Stimulated activated CD8-positive, alpha-beta memory T cell treated with anti-CD3 and anti-CD28 coated beads, Interleukin-15, amount 100 ng/mL, for 1 hour (primary cell): ENCODE results near the gene ERICH3.
"Not testable (repeated sequence)": the region's sequence is repeated elsewhere in the genome, so short reads cannot be mapped to it uniquely, and the experiment has no call there.

ENCODE experiments used
- DNase-seq: peaks from one replicate; pipeline ENCODE4 v3.0.0-alpha.2; 2020; ENCODE audit warnings: low read depth

The ERICH3 gene

DNA sequence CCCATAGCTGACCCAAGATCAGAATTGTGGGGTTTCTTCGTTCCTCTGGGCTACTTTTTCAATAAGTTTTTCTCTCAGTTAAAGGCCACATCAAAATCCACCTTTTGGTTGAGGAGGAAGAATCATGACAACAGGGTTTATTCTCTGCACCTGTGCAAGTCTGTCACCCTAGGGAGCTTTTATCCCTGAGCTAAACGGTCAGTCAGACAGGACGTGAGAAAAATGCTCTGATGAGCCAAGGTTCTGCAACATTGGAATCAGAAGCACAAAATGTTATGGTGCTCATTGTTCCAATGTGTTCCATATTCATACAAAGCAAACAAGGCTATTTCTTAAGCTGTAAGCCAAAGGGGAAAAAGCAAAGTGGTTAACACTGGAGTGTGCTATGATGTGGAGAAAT is 7.4 kb upstream of the ERICH3 start:
- DNase-seq, result no peak

DNA sequence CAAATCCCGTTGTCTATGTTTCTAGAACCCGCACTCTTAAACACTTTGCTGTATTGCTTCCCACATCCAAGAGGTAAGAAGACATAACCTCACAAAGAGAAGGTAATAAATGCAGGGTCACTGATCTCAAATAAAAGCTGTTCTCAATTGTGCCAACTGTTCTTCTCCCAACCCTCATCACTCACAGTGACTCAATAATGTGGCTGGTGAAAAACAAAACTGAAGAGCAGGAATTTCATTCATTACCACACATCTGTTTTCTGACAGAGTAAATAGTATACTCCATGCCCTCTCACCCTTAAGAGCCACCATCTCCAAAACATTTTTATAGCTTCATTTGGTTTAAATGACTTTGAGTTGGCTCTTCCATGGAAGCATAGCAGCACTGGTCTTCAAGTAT is 6.2 kb upstream of the ERICH3 start:
- DNase-seq, result no peak

DNA sequence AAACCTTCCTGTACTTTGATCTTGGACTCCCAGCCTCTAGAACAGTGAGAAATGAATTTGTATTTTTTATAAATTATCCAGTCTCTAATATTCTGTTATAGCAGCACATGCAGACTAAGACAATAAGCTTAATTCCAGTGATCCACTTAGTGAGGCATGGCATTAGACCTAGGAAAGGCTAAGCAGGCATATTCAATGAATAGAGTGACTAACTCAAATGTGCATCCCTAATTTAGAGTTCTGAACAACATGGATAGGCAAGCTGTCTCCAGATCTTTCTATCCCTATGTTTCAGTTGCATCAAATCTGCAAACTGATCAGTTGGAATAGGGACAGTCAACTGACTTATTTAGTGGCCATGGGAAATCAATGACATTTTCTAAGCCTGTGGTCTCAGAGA is 4.3 kb upstream of the ERICH3 start:
- DNase-seq, result no peak

DNA sequence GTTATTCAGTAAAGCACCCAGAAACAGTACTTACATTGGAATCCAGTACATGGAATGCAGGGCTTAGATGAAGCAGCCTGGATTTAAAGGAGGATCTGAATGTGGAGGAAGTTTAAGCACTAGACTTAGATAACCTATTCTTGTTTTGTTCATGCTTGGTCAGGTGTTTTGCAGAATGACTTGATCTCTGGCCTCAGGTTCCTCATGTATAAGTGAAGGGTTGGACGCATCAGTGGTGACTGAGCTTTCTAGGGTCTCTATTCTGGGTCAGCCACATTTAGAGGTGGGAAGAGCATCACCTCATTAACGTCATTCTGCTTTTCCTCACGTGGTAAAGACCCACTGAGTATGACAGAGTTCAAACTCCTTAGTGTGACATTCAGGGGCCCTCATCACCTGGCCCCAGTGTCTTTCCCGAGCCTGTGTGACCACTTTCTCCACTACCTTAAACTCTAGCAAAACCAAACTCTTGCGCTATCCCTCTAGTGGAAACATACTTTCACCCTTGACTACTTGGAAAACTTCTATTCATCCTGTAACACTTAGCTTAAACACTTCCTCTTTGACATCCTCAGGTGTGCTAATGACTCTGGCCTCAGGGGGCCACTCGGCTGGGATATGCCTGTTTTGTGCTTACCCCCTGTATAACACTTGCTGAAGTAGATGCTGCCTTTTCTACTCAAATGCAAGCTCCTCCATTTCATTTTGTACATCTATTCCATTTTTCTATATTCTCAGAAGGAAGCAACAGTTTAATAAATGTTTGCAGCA is 871 bp upstream of the ERICH3 start:
- no peak for DNase-seq

DNA sequence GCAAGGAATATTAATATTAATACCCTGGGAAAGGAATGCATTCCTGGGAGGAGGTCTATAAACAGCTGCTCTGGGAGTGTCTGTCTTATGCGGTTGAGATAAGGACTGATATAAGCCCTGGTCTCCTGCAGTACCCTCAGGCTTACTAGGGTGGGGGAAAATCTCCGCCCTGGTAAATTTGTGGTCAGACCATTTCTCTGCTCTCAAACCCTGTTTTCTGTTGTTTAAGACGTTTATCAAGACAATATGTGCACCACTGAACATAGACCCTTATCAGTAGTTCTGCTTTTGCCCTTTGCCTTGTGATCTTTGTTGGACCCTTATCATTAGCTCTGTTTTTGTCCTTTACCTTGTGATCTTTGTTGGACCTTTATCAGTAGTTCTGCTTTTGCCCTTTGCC is 2.7 kb downstream of the ERICH3 start:
- not testable (repeated sequence) for DNase-seq

DNA sequence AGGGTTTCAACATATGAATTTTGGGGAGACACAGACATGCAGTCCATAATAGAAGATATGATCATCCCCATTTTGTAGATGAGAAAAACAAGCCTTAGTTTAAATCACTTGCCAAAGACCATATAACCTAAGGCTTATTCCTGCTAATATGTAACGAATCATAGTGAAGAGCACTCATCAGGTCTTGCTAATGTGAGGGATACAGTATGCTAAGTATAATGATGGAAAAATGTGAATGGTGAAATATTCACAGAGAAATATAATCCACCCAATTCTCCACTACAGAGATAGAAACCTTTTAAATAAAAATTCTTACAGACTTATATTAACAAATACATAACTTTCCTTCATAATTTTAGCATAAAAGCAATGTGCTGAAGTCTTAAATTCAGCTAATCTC is 18.9 kb downstream of the ERICH3 start:
- no peak for DNase-seq

DNA sequence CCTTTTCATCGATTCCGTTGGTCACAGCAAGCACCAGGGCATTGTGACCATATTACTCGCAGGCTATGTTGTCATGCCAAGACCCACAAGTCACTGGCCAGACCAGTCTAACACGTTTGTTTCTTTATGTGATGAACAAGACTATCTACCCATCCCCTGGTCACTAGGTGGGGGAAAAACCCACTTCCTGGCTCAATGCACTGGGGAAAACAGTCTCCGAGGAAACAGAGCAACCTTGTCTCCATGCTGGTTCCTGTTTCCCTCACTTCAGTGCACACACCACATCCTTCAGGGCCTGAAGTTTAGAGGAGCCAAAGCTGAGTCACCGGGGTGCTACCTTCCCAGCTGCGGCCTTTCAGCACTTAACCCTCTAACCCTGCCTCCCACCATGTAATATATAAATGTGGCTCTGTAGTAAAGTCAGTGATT is 20.9 kb downstream of the ERICH3 start:
- no peak for DNase-seq

DNA sequence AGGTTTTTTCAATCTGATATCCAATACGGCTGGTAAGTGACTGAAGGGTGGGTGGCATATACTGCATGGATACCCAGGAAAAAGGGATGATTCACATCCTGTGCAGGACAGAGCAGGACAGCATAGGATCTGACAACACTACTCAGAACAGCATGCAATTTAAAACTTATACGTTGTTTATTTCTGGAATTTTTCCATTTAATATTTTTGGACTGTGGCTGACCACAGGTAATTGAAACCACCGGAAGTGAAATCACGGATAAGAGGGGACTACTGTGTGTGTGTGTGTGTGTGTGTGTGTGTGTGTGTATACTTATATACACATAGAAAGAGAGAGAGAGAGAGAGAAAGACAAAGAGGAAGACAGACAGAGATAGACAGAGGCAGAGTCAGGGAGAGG is 23.0 kb downstream of the ERICH3 start:
- no peak for DNase-seq

DNA sequence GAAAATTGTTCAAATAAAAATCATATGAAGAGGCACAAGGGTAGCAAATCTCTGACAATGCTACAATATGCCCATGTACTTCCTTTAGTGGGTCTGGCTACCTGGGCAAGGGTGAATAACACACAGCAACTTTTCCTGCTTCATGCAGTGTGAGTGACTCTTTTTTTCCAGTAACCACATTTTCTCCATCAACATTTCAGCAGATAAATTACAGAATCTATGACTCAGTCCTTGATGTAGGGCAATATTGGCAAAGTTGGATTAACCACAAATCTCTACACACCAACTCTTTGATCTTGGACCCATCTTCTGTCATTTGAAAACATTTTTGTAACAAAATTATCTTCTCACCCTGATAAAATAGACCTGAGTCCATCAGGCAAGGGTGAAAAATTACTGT is 31.7 kb downstream of the ERICH3 start:
- DNase-seq, result no peak

DNA sequence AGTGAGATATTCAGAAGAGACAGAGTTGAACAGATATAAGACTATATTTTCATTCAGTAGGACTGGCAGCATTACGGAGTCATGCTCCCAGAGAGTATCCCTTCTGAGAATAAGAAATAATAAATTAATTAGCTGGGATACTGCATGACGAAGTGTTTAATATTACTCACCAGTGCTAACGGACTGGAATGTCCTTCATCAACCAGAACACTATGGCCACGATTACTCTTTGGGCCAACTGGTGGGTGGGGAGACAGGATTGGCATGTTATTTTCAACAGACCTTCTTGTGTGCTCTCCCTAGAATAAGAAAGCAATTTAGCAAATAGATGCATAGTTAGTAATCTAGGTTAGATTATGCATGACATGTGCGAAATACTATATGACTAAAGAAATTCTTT is 32.4 kb downstream of the ERICH3 start:
- DNase-seq, result no peak

DNA sequence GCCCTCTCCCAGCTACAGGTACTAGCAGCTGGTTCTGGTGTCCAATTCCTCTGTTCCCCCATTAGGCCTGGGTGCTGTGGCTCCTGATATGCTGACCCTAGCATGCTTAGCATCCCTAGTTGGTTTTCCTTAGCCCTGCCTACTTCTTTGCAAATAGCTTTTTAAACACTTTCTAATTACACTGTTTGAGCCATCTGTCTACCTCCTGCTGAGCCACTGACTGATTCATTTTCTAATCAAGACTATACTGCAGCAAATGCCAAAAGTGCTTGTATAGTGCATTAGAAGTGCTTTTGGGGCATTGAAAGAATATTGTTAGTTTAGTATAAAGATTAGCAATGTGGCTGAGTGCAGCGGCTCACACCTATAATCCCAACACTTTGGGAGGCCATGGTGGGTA is 36.3 kb downstream of the ERICH3 start:
- DNase-seq, result no peak

DNA sequence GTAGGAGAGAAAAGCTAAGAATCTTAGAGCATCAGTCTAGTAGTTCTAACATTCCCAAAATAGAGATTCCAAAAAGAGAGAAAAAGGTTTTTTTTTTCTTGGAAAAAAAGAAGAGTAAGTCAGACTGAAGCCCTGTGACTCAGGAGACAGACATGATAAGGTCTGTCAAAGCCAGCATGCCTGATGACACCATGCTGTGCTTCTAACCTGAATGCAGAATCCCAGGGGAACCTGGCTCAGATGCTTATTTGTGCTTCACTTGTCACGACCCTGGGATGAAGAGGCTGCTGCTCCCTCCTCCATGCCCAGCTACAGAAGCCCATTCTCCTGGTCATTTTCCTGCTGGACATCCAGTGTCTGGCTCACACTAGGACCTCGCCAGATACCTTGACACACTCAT is 44.3 kb downstream of the ERICH3 start:
- no peak for DNase-seq

DNA sequence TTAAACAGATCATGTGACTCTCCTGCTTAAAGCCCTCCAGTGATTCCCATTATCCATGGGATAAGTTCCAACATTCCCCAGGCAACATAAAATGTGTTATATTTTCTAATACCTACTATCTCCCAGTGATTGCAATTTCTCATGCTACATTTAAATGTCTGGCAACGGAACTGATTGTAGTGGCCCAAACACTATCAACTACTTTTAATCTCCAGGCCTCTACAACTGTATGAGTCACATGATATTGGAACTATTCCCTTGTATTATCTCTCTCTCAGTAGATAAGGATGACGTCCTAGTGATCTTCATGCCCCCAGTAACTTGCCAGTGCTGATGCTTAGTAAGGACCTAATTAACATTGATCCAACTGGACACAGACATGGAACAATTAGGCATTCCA is 49.9 kb downstream of the ERICH3 start:
- DNase-seq, result no peak

DNA sequence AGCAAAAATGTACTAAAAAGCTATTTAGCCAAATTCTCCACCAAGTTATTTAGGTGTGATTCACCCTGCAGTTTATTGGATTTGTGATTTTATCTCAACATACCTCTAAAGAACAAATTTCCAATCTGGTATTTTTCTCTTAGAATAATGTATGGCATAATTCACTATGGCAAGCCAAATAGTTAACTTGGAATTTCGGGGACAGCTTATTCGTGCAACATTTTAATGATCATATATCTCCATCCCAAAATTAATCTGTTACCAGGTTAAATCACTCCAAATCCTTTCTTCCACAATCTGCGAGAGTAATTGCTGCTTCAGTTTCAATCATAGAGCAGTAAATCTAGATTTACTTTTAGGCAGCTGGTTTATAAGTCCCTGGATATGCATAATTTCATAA is 53.4 kb downstream of the ERICH3 start:
- no peak for DNase-seq

DNA sequence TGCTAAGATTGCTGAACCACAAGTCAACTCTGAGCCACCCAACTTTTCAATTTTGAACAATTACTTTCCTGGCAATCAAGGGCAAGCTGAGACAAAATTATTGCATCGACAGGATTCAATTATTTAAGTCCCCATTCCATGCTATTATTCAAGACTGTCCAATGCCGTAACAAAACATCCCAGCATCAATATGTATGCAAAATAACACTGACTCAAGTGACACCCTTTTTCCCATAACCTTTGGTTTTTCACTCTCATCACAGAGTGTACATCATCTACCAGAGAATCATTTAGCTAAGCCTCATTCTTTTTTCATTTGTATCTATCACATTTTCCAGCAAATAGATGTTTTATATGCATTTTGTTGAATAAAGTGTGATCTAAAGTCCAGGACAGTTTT is 54.6 kb downstream of the ERICH3 start:
- DNase-seq, result no peak

DNA sequence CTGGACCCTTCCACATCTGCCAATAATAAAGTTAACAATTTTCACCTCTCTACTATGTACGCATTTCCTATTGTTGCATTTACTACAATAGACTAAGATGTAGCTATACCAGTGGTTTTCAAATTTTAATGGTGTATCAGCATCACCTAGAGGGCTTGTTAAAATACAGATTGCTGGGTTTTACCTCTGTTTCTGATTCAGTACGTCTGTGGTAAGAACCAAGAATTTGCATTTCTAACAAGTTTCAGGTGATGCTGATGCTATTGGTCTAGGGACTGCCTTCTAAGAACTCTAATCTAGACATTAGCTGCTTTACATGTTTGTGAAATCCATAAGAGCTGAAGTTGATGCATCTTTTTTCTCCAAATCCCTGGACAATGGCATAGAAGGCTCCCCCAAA is 59.7 kb downstream of the ERICH3 start:
- DNase-seq, result no peak

DNA sequence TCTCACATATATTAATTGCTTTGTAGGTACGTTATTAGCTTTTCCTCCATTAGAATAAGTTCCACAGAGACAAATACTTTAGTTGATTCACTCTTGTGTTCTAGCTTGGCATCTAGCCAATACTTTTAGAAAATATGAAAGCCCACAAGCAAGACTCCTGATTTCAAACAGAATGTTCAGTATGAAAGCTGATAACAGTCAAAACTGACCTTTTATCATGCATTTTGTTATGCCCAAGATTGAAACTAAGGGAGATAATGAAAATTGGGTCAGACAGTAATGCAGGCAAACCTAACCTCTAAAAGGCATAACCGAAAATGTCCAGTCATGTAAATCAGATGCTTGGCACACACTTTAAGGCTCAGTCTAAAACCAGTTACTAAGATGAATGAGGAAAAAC is 61.7 kb downstream of the ERICH3 start:
- no peak for DNase-seq

DNA sequence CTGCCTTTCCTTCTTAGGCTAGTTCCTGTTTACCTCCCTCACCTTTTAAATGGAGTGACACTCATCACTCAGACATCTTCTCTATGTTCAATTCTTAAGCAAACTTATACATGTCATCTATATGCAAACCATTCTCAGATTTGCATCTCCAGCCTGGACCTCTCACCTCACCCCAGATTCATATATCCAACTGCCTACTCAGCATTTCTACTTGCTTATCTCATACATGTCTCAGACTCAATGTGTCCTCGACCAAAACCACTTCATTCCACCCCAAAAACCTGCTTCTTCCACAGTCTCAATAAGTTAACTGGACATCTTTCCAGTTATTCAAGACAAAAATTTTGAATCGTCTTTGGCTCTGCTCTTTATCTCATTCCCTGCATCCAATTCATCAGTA is 62.6 kb downstream of the ERICH3 start:
- no peak for DNase-seq

DNA sequence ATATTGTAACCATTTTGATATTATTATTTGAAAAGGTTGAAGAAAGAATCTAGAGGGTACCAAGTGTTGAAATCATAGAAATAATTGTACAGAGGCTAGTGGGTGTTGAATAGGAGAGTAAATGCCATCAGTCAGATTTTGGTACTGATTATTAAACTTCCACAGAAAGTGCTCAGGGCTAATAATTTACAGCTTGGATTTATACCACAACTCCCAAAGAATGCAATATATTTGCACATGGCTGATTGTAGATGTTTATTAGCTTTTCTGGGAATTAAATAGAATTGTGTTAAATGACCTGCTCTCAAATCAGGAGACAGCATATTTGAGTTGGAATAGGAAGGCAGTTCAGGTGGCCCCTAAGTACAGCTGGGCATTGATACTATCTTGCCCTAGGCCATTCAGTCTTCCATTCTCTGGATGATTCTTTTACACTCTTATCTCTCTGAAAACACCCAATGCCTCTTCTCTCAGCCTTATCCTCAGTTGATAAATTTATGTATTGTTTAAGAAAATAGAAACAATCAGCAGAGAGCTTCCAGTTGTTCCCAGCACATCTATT is 63.7 kb downstream of the ERICH3 start:
- DNase-seq, result no peak

DNA sequence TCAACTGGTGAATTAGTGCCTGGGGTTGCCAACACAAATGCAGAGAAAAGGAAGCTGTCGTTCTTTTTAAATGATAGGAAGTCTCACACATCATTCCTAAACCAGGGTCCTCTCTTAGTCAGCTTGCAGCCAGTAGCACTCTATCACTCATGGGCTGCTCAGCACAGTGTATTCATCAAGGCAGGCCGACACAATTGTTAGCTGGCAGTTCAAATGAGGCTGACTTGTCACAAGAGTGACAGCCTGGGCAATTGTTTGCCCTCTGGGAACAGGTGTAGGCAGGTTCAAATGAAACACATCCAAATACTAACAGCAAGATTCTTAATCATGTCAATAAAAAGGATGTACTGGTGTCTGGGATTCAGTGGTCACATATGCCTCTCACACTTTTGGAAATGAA is 76.9 kb downstream of the ERICH3 start:
- DNase-seq, result no peak

DNA sequence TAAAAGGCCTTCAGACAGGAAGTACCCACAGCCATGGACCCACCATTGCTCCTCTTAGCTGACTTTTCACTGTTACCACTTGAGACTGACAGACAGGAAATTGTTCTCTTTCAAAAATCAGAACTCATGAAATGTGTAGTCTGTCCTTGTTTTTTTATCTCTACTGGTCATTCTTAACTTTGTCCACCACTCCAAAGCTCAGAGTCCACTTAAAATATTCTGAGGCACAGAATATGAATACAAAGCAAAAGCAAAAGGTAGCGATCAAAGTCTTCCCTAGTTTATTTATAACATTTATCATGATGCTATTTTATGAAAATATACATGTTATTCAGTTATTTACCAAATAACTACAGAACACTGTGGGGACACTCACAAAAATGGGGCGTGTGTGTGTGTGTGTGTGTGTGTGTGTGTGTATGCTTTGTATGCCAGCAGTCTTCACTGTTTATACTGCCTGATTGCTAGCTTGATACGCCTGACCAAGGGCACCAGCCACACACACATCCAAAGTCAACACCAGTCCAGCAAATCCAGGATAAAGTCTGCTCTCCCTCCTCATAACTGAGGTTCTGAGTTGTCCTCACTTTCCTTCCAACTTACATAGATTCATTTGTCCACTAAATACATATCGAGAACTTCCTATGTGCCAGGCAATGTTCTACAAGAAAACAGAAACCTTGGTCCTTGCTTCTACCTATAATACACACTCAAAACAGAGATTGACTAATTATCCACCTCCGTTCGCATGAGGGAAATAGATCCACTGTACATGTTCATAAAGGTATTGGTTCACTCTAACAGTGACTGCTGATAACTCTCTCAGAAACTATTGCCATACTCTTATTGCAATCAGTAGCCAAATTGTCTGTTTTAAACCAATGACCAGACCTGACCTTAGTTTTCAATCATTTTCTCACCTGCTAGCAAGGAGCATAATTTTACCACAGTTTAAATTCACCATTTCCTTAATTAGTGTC is 79.4 kb downstream of the ERICH3 start:
- DNase-seq, result no peak

DNA sequence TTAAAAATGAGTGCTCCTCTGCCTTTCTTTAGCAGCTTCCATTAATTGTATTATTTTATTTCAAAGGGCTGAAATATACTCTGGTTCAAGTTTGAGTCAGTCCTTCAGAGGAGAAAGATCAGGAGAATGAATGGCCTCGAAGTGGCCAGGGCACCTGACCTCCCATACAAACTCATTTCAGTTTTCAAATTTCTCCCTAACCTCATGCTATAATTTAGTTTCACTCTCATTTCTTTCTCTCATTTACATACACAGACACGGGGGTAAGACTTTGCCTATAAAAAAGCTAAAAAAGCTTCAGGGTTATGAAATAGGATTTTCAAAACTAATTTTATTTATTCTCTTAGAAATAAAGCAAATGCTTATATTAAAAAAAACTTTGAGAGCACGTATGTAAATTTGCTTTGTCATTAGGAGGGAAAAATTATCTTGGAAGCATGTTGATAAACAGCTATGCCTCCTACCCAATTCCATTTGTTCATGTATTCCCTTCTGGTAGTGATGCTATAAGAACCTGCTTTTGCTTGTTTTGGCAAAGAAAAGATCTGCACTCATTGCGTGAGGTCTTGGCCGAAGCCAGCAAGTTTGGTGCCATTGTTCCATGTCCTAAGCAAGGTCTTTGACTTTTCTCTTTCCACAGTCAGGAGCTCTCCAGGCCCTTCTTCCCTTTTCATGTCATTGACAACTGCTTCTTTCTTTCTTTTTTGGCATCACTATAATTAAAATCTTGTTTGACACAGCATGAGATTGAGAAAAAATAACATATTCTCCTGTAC is 80.8 kb downstream of the ERICH3 start:
- no peak for DNase-seq
